H1 (cell line): ENCODE results near the gene NIM1K. TPM values are rescaled to one million over a fixed set of nuclear protein-coding genes. Genes with fewer than 3 reads are reported as not detected.

Experiments
- ASH2L ChIP-seq: fragments of 200-600, 300-600 bp; sonication (generic); IDR thresholded peaks from one replicate; pipeline ENCODE4 v1.7.1; 2017; ENCODE audit warnings: low read length
- BACH1 ChIP-seq: IDR thresholded peaks from 2 replicates; pipeline ENCODE4 v1.6.1; 2012; ENCODE audit warnings: low read length, improper control_type of control experiment
- EP300 ChIP-seq, 2 experiments: IDR thresholded peaks; 1 replicate in 1 of 2; 2 replicates in 1 of 2; pipeline ENCODE4 v1.6.1; 2011 to 2012; ENCODE audit warnings: low read depth in 2 of 2, low read length in 2 of 2, mild to moderate bottlenecking in 2 of 2, borderline replicate concordance in 1 of 2, inconsistent platforms in 1 of 2, moderate library complexity in 1 of 2
- RXRA ChIP-seq: IDR thresholded peaks from 2 replicates; pipeline ENCODE4 v1.6.1; 2011; ENCODE audit warnings: low read depth, mild to moderate bottlenecking, low read length, moderate library complexity; ENCODE audit not compliant: insufficient read depth
- SRF ChIP-seq: IDR thresholded peaks from 2 replicates; pipeline ENCODE4 v1.6.1; 2011; ENCODE audit warnings: mild to moderate bottlenecking, low read depth, low read length, moderate library complexity
- polyA plus RNA-seq, 7 experiments: library from polyadenylated mRNA; depleted of rRNA in 3 of 7; stranded (reverse) in 5 of 7; unstranded in 2 of 7; fragments of >200 nt in 5 of 7; fragments of 200-250 nt in 2 of 7; gene quantifications; 1 replicate in 5 of 7; 2 replicates in 1 of 7; 4 replicates in 1 of 7; pipeline versions ENCODE4 v1.2.1 to v1.2.3, GENCODE V29; 2011 to 2013; ENCODE audit warnings: missing spikeins in 2 of 7, mixed read lengths in 2 of 7
- total RNA-seq: library from RNA; stranded (reverse); fragmentation: NEBNext Ultra II Directional; extraction: Animal tissue kit (Norgen Biotek cat#: 25700); gene quantifications from 2 replicates; pipeline ENCODE4 v1.2.1, GENCODE V29; 2021
- TF ChIP-seq, protein P1 (sequence below): IDR thresholded peaks from 2 replicates; pipeline ENCODE4 v1.6.1; 2011; ENCODE audit warnings: low read depth, mild to moderate bottlenecking, low read length; ENCODE audit not compliant: insufficient read depth

NIM1K gene
- total and polyA plus RNA-seq, 2 of the 8 experiments (the other 6 are each of a cell fraction or from before 2014, with no cell fraction given), result not detected

GRCh38 chr5:43148417-43148816, 43.6 kb upstream of the NIM1K start (continued):
- TF ChIP-seq BACH1, result no peak
- no peak for TF ChIP-seq SRF
- no peak for TF ChIP-seq ASH2L
- no peak for TF ChIP-seq RXRA
- TF ChIP-seq EP300 (IDR thresholded peaks at IDR 0.05; ENCODE audit: borderline replicate concordance in 1 of 2, low read depth in 2 of 2, low read length in 2 of 2), result no peak
- TF ChIP-seq, protein P1, sequence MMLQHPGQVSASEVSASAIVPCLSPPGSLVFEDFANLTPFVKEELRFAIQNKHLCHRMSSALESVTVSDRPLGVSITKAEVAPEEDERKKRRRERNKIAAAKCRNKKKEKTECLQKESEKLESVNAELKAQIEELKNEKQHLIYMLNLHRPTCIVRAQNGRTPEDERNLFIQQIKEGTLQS, result no peak
- TF ChIP-seq, all 59 proteins: peak for 0
